GM12892 (cell line): ENCODE data around the gene CENPP.
"Not testable (repeated sequence)": the region's sequence is repeated elsewhere in the genome, so short reads cannot be mapped to it uniquely, and the experiment has no call there.

Experiments
- DNase-seq: peaks from one replicate; pipeline ENCODE4 v3.0.0; 2011; ENCODE audit not compliant: insufficient read length
- FAIRE-seq: peaks from 2 replicates; lab custom pipeline; 2011; peaks lifted over from hg19 to GRCh38; lab: Jason Lieb, UNC
- POLR2A ChIP-seq: IDR thresholded peaks from 2 replicates; pipeline ENCODE4 v1.6.1; 2011; ENCODE audit warnings: low read depth, low read length, control low read depth
- POLR2AphosphoS5 ChIP-seq: IDR thresholded peaks from 2 replicates; pipeline ENCODE4 v1.6.1; 2011; ENCODE audit warnings: low read depth, low read length, control low read depth
- TAF1 ChIP-seq: IDR thresholded peaks from 2 replicates; pipeline ENCODE4 v1.6.1; 2011; ENCODE audit warnings: low read depth, mild to moderate bottlenecking, control low read depth, low read length, borderline replicate concordance

CENPP gene

GRCh38 chr9:92547356-92547755, 221.6 kb downstream of the CENPP start:
- DNase-seq (no peak), FAIRE-seq (no peak)
- TF ChIP-seq TAF1 (no peak), POLR2AphosphoS5 (no peak), POLR2A (no peak)

DNA sequence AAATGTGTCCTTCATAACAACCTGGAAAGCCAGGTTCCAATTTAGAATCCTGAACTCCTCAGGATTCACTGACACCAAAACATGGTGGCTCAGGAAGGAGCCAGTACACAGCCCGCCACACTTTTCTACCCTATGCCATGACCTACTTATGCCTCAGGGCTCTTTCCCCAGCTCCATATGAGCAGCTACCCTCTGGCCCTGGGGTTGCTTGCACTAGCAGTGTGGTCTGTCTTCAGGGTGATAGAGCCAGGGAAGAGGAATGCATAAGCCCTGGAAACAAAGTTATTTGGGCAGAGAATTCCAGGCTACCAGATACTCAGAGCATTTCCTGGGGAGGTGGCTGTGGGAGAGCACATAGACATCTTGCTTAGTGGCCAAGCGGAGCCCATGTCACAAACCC, 225.0 kb downstream of the CENPP start:
- FAIRE-seq = no peak
- TF ChIP-seq POLR2AphosphoS5 = no peak

GRCh38 chr9:92558612-92559374, 233.0 kb downstream of the CENPP start:
- no peak for DNase-seq
- no peak for FAIRE-seq
- TF ChIP-seq TAF1 (no peak), POLR2AphosphoS5 (no peak), POLR2A (no peak)

More for the DNA sequence above, 225.0 kb downstream of the CENPP start:
- no peak for DNase-seq

- DNase-seq (no peak), FAIRE-seq (no peak)
- TF ChIP-seq POLR2AphosphoS5 (no peak), POLR2A (no peak), TAF1 (no peak)
Measured at GRCh38 chr9:92561374-92562330, 235.9 kb downstream of the CENPP start.

DNA sequence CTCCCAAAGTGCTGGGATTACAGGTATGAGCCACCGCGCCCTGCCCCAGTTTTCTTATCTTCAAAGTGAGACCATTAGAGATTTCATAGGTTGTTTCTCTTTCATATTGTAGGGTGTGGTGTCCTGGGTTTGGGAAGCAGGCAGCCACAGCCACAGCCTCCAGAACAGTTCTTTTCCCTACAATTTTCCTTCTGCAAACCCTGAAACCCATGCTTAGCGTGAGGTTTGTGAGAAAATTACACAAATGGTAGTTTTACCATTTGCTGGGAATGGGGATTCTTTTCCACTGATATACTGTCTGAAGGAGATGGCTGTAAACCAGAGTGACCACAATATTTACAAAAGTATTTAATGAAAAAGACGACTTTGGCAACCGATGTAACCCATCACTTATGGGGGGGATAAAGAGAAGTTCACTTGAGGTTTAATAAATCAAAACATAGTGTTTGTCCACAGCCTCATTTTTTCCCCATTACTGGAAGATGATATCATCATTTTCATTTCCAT, 236.8 kb downstream of the CENPP start:
- no peak for DNase-seq
- TF ChIP-seq TAF1 = no peak
- no peak for TF ChIP-seq POLR2A
- no peak for TF ChIP-seq POLR2AphosphoS5
- no peak for FAIRE-seq

DNA sequence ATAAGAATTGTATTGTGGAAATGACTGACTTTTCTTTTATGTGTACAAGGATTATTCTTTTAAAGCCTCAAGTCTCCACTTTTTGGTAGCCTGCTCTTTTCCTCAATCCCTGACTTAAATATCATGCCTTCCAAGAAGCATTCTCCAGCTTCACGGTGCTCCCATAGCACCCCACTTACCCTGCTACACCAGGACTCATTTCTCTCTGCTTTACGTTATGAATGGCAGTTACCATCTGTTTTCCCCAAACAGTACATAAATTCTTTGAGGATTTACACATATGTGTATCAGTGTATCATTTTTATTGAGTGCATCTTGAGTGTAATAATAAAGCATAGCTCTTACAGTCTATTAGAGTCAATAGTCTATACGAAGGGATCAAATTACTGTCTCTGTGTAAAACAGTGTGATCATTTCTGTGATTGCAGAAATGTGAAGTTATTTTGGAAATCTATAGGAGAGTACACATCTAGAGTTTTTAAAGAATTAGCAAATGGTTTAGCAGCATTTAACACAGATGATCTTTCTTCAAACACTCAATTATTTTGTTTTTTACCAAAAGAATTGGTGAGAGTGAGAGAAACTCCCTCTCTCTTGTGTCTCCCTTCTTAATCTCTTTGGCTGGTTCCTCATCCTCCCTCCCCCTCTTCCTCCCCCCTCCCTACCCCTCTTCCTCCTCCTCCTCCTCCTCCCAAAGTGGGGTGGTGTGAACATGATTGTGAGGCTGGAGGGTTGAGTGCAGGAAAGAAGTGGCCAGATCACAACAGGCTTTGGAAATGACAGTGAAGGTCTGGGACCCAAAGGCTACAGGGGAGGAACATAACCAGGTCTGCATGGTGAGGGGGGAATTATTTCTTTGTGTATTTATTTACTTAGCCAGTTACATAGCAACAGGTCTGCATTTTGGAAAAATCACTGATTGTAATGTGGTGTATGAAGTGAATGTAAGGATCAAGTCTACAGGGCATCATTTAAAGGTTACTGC, 237.7 kb downstream of the CENPP start:
- DNase-seq (no peak), FAIRE-seq (no peak)
- TF ChIP-seq POLR2AphosphoS5 (no peak), POLR2A (no peak), TAF1 (no peak)

GRCh38 chr9:92564504-92564903, 238.8 kb downstream of the CENPP start:
- no peak for TF ChIP-seq POLR2AphosphoS5
- TF ChIP-seq TAF1 = no peak
- no peak for TF ChIP-seq POLR2A
- DNase-seq = no peak
- FAIRE-seq = no peak

GRCh38 chr9:92564982-92565381, 239.2 kb downstream of the CENPP start:
- FAIRE-seq (no peak), DNase-seq (no peak)
- TF ChIP-seq TAF1 (no peak), POLR2A (no peak), POLR2AphosphoS5 (no peak)

GRCh38 chr9:92571871-92572270, 246.1 kb downstream of the CENPP start:
- not testable (repeated sequence) for DNase-seq, FAIRE-seq

DNA sequence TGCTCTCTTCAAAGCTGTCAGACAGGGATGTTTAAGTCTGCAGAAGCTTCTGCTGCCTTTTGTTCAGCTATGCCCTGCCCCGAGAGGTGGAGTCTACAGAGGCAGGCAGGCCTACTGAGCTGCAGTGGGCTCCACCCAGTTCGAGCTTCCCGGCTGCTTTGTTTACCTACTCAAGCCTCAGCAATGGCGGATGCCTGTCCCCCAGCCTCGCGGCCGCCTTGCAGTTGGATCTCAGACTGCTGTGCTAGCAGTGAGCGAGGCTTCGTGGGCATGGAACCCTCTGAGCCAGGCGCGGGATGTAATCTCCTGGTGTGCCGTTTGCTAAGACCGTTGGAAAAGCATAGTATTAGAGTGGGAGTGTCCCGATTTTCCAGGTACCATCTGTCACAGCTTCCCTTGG, 247.9 kb downstream of the CENPP start:
- DNase-seq, FAIRE-seq: not testable (repeated sequence)

DNA sequence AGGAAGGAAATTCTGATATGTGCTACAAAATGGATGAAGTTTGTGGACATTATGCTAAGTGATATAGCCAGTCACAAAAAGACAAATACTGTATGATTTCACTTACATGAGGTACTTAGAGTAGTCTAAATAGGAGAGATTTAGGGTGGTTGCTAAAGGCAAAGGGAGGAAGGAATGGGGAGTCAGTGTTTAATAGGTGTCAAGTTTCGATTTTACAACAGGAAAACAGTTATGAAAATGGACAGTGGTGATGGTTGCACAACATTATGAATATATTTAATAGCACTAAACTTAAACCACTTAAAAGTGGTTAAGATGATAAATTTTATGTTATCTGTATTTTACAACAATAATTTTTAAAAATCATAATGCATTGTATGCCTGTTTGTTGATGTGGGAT, 250.4 kb downstream of the CENPP start:
- DNase-seq = no peak
- TF ChIP-seq POLR2AphosphoS5 (no peak), POLR2A (no peak), TAF1 (no peak)
- FAIRE-seq = no peak
